HG02623 (cell line): Measurements from ENCODE around the gene LRRC42.
"Not testable (repeated sequence)": the region's sequence is repeated elsewhere in the genome, so short reads cannot be mapped to it uniquely, and the experiment has no call there.

Source experiments
- ATAC-seq: cut with Tn5 transposase; IDR thresholded peaks from one replicate; pipeline ENCODE4 v1.9.1; 2021; ENCODE audit warnings: moderate library complexity; ENCODE audit not compliant: unreplicated experiment

LRRC42 gene

GRCh38 chr1:53964109-53964508 is 18.0 kb downstream of the LRRC42 start:
- no peak for ATAC-seq

- no peak for ATAC-seq
These were observed 20.6 kb downstream of the LRRC42 start for GRCh38 chr1:53966794-53967193.

- ATAC-seq = no peak
These were observed 21.4 kb downstream of the LRRC42 start for GRCh38 chr1:53967409-53968124.

GRCh38 chr1:53968125-53968513 is 22.0 kb downstream of the LRRC42 start:
- no peak for ATAC-seq

GRCh38 chr1:53969323-53969722 is 23.2 kb downstream of the LRRC42 start:
- not testable (repeated sequence) for ATAC-seq

DNA sequence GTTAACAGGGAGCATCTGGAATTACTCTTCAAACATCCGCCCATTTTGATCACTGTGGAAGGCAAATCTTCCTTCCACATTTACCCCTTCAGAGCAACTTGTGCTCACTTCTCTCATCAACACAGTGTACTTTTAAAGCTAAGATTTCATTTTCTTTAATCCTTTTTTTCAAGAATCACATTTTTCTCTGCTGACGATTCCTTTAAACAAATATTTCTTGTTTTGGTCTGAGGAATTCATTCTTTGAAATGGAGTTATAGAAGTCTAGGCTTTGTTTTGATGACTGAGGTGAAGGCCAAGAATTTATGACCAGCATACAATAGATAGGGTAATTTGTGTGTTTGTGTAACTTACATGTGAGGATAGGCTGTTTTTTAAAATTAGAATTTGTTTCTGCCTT is 25.6 kb downstream of the LRRC42 start:
- no peak for ATAC-seq

DNA sequence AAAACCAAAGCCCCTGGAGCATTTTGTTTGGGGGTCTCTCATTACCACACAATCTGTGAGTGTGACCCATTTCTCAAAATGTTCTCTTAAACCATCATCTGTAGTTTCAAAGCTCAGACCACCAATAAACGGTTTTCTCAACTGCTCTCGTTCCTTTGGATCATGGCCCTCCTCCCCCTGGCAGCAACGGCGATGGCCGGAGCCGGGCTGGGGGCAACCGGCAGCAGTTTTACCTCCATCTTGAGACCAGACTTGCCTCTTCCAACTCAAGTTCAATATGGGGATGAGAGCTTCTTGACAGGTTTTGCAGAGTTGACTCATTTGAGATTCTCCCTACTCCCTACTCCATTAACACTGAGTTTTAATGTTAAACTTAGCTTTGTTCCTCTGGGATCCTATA is 29.7 kb downstream of the LRRC42 start:
- ATAC-seq = no peak

DNA sequence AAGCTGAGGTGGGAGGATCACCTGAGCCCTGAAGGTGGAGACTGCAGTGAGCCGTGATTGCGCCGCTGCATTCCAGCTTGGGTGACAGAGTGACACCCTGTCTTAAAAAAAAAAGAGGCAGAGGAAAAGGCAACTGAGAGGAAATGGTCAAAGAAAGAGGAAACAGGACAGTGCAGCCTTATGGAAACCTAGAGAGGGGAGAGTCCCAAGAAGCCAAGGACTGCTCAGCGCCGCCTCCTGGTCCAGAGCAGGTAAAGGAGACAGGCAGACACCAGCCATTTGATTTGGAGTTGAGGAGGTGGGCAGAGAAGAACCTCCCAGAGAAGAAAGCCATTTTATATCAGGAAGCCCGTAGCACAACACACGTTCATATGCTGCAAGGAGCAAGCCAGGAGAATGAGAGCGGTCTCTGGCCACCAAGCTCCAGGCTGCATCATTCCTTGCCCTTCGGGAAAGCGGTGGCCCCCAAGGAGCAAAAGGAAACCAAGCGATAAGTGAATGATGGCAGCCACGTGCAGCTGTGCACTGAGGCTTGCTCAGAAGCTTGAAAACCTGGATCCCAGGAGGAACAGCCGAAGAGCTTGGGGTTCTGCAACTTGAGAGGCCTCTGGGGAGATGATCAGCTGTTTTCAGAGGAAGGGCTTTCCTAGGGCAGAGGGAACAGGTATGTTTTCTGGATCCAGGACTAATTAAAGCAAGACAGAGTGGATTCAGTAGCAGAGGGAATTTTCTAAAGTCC is 33.7 kb downstream of the LRRC42 start:
- ATAC-seq = no peak

GRCh38 chr1:53981220-53981619 is 35.1 kb downstream of the LRRC42 start:
- ATAC-seq = no peak

DNA sequence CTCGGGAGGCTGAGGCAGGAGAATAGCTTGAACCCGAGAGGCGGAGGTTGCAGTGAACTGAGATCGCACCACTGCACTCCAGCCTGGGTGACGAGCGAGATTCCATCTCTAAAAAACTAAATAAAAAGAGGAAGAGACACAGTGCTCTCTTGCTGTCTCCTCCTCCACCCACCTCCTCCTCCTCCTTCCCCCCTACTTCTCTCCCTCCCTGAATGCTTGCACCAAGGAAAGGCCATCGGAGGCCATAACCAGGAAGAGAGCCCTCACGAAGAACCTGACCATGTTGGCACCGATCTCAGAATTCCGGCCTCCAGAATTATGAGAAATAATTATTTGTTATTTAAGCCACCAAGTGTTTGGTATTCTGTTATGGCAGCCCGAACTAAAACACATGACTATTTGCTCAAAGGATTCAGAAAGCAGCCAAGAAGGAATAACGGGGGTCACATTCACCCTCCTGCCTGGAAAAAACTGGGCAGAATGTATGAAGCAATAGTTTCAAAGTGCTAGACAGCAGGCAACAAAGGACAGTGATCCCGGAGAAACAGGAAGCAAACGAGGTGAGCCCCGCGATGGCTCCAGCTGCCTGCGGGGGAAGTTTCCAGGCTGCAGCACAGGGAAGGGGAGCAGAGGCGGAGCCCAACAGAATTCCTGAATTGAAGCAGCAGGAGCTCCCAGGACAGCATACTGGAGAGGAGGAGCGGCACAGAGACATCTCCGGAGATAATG is 36.0 kb downstream of the LRRC42 start:
- no peak for ATAC-seq

DNA sequence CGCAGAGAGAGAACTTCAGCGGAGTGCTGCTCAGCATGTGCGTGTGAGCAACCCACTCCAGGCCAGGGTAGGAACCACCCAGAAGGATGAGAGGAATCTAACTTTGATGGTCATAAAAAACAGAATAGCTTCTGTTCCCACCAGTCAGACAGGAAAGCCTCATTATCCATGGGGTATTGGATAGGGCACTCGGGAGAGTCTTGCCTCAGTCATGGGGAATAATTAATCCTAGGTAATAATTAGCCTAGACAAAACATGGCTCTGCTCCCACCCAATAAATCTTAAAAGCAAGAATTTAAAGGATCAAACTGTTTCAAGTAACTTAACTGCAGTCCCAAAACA is 36.6 kb downstream of the LRRC42 start:
- ATAC-seq = no peak

DNA sequence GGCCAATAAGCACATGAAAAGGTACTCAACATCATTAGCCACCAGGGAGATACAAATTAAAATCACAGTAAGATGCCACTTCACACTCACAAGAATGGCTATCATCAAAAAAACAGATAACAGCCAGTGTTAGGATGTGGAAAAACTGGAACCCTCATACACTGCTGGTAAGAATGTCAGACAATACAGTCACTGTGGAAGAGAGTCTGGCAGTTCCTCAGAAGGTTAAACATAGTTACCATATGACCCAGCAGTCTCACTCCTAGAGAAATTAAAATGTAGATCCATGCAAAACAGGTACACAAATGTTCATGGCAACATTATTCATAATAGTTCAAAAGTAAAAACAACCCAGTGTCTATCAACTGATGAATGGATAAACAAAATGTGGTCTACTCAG is 38.6 kb downstream of the LRRC42 start:
- no peak for ATAC-seq

GRCh38 chr1:53986458-53986857 is 40.3 kb downstream of the LRRC42 start:
- ATAC-seq = no peak

DNA sequence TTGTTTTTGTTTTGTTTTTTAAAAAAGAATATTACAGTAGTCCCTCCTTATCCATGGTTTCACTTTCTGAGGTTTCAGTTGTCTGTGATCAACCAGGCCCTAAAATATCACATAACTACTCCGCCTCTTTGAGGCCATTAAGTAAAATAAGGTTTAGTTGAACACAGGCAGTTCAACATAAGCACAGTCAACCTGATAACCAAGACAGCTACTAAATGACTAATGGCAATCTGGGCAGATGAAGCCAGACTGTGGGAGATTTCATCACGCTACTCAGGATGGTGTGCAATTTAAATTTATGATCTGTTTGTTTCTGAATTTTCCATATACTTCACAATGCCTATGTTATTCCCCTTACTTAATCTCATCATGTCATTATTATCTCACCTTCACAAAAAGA is 41.7 kb downstream of the LRRC42 start:
- no peak for ATAC-seq

- ATAC-seq = no peak
These were observed 46.1 kb downstream of the LRRC42 start for GRCh38 chr1:53992085-53992874.

- not testable (repeated sequence) for ATAC-seq
These were observed 48.4 kb downstream of the LRRC42 start for GRCh38 chr1:53994516-53994915.

DNA sequence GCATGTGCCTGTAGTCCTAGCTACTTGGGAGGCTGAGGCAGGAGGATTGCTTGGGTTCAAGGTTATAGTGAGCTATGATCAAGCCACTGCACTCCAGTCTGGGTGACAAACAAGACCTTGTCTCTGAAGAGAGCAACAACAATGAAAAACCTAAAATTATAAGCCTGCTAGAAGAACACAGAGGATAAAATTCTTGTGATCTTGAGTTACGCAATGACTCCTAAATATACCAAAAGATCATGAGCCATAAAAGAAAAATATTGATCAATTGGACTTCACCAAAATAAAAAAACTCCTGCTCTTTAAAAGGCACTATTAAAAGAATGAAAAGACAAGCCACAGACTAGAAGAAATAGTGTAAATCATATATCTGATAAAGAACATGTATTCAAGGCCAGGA is 49.5 kb downstream of the LRRC42 start:
- ATAC-seq = no peak

DNA sequence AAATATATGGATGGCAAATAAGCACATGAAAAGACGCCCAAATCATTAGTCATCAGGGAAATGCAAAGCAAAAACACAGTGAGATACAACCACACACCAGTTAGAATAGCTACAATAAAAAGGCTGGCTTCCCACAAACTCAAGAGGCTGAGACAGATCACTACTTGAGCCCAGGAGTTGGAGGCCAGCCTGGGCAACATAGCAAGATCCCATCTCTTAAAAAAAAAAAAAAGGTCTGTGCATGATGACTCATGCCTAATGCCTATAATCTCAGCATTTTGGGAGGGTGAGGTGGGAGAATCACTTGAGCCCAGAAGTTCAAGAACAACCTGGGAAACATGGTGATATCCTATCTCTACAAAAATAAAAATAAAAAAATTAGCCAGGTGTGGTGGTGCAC is 52.1 kb downstream of the LRRC42 start:
- ATAC-seq = no peak

DNA sequence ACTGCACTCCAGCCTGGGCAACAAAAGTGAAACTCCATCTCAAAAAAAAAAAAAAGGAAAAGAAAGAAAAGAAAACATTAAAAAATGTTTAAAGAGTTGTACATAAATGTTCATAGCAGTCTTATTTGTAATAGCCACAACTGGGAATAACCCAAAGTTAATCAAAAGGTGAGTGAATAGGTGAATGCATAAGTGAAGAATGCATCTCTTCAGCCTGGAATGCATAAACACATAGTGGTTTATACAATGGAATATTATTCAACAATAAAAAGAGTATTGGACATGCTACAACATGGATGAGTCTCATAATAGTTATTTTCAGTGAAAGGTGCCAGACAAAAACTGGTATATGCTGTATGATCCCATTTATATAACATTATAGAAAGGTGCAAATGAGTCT is 53.8 kb downstream of the LRRC42 start:
- ATAC-seq = no peak

DNA sequence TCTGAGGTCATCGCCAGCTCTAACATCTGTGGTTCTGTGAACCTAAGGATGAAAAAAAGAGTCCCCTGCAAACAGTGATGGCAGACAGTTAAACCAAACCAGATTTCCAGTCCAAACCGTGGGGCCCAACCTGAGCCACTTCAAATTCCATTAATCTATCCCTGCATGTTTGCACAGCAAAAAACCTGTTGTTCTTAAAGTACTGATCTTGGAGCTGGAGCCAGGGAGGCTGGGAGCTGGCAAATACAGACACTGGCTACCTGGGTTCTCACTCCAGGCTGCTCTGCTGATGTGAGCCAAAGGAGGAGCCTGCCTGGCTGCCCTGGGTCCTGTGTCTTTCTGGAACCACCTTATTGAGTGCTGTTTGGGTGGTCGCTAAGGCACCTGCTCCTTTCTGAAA is 55.4 kb downstream of the LRRC42 start:
- no peak for ATAC-seq

DNA sequence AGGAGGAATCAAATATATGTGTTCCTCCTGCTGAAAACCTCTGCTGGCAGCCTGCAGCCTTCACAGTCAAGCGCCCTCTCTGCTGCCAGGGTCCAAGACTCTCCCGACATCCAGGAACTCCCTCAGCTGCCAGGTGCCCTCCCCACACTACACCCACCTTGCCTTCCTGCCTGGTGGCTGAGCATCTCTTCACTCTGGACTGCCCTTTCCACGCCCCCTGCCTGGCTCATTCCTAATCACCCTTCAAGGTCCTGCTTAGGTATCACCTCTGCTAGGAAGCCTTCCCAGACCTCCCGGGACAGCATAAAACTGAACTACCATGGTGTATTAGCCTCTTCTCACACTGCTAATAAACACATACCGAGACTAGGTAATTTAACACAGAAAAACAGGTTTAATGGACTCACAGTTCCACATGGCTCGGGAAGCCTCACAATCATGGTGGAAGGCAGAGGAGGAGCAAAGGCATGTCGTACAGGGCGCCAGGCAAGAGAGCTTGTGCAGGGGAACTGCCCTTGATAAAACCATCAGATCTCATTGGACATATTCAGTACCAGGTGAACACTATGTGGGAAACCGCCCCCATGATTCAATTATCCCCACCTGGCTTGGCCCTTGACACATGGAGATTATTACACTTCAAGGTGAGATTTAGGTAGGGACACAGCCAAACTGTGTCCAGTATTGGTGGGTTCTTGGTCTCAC is 56.5 kb downstream of the LRRC42 start:
- no peak for ATAC-seq
